Activated CD8-positive, alpha-beta memory T cell treated with anti-CD3 and anti-CD28 coated beads, Interleukin-2, amount 50 U/mL, for 1 hour (primary cell): ENCODE results near the gene NUTM2B.
"Not testable (repeated sequence)": the region's sequence is repeated elsewhere in the genome, so short reads cannot be mapped to it uniquely, and the experiment has no call there.

Source experiments
- DNase-seq: peaks from one replicate; pipeline ENCODE4 v3.0.0-alpha.2; 2020; ENCODE audit errors: extremely low read depth

The NUTM2B gene

DNA sequence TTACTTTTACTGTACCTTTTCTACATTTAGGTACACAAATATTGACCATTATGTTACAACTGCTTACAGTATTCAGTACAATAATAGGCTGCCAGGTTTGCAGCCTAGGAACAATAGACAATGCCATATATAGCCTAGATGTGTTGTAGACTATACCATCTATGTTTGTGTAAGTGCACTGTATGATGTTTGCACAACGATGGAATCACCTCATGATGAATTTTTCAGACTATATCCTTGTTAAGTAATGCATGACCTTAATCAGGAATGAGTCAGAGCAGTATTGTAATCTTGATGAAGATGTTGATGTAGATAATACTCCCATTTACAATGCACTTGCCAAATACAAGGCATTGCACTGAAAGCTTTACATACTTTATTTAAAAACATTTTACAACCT, 23.6 kb downstream of the NUTM2B start:
- DNase-seq: not testable (repeated sequence)

GRCh38 chr10:79744844-79745243, 41.8 kb downstream of the NUTM2B start:
- DNase-seq: not testable (repeated sequence)

GRCh38 chr10:79748510-79748909, 45.5 kb downstream of the NUTM2B start:
- DNase-seq: not testable (repeated sequence)

DNA sequence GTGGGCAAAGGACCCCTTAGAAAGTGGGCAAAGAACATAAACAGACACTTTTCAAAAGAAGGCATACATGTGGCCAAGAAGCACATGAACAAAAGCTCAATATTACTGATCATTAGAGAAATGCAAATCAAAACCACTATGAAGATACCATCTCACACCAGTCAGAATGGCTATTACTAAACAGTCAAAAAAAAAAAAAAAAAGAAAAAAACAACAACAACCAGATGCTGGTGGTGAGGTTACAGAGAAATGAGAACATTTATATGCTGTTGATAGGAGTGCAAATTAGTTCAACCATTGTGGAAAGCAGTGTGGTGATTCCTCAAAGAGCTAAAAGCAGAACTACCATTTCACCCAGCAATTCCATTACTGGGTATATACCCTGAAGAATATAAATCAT, 50.6 kb downstream of the NUTM2B start:
- DNase-seq: not testable (repeated sequence)

- DNase-seq: not testable (repeated sequence)
These were observed 55.4 kb downstream of the NUTM2B start for GRCh38 chr10:79758297-79758993.
